ENCODE results near the gene DNAI2. TPM values are rescaled to one million over a fixed set of nuclear protein-coding genes. Genes with fewer than 3 reads are reported as not detected.

DNAI2 gene
- polyA plus RNA-seq, 3 donors, result 0.14 to 0.40 (median 0.37) TPM

- DNase-seq, result no peak
These were observed 32.0 kb downstream of the DNAI2 start for GRCh38 chr17:74305865-74306654.

GRCh38 chr17:74307984-74308773, 34.1 kb downstream of the DNAI2 start:
- no peak for DNase-seq

- no peak for DNase-seq
These were observed 35.9 kb downstream of the DNAI2 start for GRCh38 chr17:74309902-74310301.

GRCh38 chr17:74314877-74315276, 40.8 kb downstream of the DNAI2 start:
- DNase-seq, result no peak

- no peak for DNase-seq
These were observed 42.2 kb downstream of the DNAI2 start for GRCh38 chr17:74316220-74316619.

GRCh38 chr17:74317071-74317470, 43.0 kb downstream of the DNAI2 start:
- DNase-seq, result no peak

- DNase-seq, result no peak
These were observed 44.4 kb downstream of the DNAI2 start for GRCh38 chr17:74318391-74318790.

- no peak for DNase-seq
These were observed 50.5 kb downstream of the DNAI2 start for GRCh38 chr17:74324521-74324920.

- DNase-seq, result no peak
These were observed 51.3 kb downstream of the DNAI2 start for GRCh38 chr17:74325376-74325742.

- DNase-seq, result peak; percentile 42
These were observed 51.8 kb downstream of the DNAI2 start, which contains the start of gene KIF19 for GRCh38 chr17:74325743-74326379. TSS of gene KIF19 (plus strand) at chr17:74326226. CDS start at chr17:74326350, 124 bp downstream.

GRCh38 chr17:74326506-74326905, 52.5 kb downstream of the DNAI2 start:
- no peak for DNase-seq

GRCh38 chr17:74328487-74328886, 54.5 kb downstream of the DNAI2 start:
- DNase-seq, result no peak

GRCh38 chr17:74329378-74329777, 55.3 kb downstream of the DNAI2 start:
- no peak for DNase-seq

GRCh38 chr17:74330446-74330845, 56.4 kb downstream of the DNAI2 start:
- DNase-seq, result no peak

GRCh38 chr17:74332017-74332650, 58.1 kb downstream of the DNAI2 start:
- no peak for DNase-seq

- DNase-seq, result no peak
These were observed 58.8 kb downstream of the DNAI2 start for GRCh38 chr17:74332763-74333283.

- no peak for DNase-seq
These were observed 60.5 kb downstream of the DNAI2 start for GRCh38 chr17:74334393-74335039.

GRCh38 chr17:74335529-74336062, 61.6 kb downstream of the DNAI2 start:
- no peak for DNase-seq

GRCh38 chr17:74336307-74336706, 62.3 kb downstream of the DNAI2 start:
- DNase-seq, result no peak

GRCh38 chr17:74337834-74338500, 63.9 kb downstream of the DNAI2 start:
- DNase-seq, result no peak

All from renal pelvis (tissue), 4 donors.